ENCODE results near the gene ARAF.

ARAF gene

DNA sequence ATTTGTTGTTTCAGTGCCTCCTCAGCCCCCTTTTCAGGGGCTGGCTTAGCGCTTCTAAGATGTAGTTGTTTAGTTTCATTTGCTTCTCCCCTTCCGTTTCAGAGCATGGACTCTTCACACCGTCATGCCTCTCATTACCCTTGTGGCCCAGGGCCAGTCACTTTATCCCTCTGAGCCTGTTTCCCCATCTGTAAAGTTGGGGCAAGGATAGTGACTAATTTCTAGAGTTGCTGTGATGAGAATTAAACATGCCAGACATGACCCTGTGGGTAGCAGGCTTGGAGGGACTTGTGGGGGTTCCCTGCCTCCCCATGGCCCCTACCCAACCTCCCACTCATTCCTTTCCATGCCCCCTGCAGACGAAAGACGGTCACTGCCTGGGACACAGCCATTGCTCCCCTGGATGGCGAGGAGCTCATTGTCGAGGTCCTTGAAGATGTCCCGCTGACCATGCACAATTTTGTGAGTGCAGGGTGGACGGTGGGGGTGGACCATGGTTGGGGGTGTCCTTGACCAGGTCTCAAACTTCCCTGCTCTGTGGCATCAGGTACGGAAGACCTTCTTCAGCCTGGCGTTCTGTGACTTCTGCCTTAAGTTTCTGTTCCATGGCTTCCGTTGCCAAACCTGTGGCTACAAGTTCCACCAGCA lies 3.6 kb downstream of the ARAF start:
- no peak for DNase-seq

DNA sequence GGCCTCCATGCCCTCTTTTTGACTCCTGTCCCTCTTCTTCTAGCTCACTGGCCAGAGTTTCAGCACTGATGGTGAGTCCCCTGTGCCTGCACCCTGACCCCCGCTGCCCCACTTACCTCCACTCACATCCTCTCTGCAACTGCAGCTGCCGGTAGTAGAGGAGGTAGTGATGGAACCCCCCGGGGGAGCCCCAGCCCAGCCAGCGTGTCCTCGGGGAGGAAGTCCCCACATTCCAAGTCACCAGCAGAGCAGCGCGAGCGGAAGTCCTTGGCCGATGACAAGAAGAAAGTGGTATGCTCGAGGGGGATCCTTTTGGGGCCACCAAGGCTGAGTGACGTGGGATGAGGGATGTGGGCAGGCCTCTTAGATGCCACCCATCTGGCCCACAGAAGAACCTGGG lies 5.8 kb downstream of the ARAF start:
- DNase-seq: no peak

DNA sequence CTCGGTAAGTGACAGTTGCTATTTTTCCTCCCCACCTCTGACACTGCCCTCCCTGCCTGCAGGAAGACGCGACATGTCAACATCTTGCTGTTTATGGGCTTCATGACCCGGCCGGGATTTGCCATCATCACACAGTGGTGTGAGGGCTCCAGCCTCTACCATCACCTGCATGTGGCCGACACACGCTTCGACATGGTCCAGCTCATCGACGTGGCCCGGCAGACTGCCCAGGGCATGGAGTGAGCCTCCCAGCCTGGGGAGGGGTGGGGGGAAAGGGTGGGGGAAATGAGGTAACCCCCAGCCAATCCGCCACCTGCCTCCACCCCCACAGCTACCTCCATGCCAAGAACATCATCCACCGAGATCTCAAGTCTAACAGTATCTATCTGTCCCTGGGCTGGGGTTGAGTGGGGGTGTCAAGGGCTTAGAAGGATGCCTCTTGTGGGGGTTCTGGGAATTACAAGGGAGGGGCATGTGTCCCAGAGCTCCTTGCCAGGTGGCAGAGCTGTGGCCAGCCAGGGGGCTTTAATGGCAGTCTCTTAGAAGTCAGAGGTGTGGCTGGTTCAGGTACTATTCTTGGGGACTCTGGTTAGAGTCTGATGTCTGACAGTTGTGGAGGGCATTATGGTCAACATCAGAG lies 7.8 kb downstream of the ARAF start:
- no peak for DNase-seq

DNA sequence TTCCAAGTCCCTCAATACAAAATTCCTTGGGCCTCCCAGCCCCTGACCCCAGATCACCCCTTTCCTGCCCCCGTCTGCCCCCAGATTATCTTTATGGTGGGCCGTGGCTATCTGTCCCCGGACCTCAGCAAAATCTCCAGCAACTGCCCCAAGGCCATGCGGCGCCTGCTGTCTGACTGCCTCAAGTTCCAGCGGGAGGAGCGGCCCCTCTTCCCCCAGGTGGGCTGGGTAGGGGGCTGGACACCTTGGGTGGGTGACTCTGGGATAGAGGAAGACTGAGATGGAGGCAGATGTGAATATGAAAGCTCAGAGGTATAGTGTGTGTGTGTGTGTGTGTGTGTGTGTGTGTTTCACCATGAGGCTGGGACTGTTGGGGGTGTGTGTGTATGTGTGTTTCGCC lies 9.8 kb downstream of the ARAF start:
- DNase-seq: no peak

DNA sequence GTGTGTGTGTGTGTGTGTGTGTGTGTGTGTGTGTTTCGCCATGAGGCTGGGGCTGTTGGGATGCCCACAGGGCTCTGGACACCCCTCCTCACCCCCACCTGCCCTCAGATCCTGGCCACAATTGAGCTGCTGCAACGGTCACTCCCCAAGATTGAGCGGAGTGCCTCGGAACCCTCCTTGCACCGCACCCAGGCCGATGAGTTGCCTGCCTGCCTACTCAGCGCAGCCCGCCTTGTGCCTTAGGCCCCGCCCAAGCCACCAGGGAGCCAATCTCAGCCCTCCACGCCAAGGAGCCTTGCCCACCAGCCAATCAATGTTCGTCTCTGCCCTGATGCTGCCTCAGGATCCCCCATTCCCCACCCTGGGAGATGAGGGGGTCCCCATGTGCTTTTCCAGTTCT lies 10.2 kb downstream of the ARAF start:
- no peak for DNase-seq

DNA sequence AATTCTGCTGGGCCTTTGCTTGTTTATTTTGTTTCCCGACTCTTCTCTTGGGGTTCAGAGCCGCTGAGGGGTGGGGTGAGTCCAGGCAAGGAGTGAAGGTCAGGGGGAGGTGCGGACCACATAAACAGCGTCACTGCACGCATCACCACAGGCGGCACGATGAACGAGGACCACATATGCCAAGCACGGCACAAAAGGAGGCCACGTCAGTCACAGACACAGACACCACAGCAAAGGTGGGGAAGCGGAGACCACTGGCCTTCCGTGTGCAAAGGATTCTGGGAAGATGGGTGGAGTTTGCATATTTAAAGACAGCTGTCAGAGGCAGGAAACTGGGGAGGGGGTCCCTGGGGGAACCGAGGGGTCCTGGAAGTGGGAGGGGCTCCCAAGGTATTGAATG lies 10.9 kb downstream of the ARAF start:
- DNase-seq: no peak

DNA sequence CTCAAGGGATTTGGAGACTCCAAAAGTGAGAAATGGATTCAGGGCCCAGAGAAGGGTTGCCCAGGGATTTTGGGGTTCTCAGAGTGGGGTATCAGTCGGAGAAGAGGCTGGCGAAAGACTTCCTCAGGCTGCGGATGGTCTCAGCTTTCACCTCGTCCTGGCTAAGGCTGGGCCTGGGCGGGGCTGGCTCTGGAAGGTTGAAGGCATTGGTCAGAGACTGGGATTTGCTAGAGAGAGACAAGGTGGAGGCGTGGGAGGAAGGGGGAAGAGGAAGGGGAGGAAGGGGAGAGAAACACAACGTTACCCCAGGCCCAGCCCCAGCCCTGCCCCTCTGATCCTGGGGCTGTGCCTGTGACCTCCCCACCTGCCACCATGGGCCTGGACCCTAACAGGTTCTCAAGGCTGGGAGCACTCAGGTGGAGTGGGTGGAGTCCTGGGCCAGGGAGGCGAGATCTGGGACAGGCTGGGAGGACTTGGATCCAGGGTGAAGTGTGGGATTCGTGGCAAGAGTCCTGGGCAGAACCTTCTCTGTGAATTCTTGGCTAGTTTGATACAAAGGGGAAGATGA lies 11.9 kb downstream of the ARAF start:
- DNase-seq: no peak

DNA sequence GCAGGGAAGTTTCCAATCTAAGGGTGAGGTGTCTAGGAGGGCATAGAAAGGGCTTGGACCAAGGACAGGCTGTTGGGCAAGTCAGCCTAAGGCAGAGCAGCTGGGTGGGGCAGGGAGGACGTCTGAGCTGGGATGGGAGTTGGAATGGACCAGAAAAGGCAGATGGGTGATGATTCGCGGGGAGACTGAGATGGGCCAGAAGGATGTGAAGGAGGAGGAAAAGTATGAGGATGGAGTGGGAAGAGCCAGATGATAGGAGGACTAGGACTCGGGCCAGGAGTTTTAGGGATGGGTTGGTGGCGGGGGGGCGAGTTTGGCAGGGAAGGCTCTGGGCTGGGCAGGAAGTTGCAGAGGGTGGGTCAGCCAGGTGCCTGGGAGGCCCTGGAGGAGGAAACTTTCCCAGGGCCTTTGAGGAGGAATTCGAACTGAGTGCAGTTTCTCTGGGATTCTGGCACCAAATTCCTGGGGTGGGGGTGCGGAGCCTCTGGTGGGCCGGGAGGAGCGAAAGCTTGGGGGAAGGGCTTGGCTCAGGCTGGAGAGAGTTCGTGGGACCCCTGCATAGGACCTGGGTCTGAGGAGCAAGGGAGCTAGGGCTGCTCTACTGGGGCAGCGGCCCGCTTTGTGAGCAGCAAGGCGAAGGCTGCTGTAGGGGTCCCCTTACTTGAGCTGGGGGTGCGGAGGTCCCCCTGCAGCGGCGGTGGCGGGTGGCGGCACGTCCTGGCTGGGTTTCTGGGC lies 12.5 kb downstream of the ARAF start:
- no peak for DNase-seq

DNA sequence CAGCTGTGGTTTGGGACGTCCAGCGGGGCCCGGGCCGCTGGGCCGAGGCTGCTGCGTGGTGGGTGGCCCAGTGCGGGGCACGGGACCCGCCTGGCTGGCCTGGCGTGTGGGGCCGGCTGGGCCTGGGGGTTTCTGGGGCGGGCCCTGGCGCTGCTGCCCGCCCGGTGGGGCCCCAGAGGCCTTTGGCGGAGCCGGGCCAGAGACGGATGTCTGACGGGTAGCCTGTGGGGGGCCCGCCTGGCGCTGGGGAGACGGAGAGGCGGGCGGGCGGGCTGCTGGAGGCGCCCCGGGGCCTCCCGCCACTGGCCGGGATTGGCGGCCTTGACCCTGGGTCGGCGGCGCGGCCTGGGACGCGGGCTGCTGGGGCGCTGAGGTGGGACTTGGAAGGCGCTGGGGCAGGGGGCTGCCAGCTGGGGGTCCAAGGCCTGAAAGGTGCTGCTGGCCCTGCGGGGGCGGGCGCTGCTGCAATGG lies 13.1 kb downstream of the ARAF start:
- DNase-seq: no peak

DNA sequence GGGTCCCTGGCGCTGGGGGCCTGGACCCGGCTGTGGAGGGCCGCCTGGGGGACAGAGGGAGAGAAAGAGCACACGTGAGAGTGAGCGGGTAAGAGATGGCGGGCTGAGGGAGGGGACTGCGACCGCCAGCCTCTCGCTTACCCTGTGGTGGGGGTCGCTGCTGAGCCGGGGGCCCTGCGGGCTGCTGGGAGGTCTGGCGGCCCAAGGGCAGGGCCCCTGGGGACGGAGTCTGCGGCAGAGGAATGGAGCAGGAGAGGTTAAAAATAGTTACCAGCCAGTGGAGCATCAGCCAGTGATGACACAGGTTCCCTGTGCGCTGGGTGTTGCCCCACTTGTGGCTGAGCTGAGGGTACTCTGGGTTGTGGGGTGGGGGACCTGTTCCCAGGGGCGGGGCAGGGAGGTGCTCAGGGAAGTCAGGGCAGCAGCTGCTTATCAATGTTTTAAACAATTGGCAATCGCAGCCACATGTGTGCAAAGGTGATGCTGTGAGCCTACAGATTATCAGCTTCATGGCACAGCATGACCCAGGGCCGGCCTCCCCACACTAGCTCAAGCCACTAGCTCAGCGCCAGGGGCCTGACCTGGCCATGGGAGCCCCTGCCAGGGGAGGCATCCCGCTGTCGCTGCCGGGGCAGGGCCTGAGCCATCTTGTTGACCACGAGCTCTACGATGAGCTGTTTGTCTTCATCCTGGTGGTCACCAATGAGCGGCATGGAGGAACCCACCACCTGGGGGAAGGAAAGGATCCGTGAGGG lies 13.7 kb downstream of the ARAF start:
- no peak for DNase-seq

DNA sequence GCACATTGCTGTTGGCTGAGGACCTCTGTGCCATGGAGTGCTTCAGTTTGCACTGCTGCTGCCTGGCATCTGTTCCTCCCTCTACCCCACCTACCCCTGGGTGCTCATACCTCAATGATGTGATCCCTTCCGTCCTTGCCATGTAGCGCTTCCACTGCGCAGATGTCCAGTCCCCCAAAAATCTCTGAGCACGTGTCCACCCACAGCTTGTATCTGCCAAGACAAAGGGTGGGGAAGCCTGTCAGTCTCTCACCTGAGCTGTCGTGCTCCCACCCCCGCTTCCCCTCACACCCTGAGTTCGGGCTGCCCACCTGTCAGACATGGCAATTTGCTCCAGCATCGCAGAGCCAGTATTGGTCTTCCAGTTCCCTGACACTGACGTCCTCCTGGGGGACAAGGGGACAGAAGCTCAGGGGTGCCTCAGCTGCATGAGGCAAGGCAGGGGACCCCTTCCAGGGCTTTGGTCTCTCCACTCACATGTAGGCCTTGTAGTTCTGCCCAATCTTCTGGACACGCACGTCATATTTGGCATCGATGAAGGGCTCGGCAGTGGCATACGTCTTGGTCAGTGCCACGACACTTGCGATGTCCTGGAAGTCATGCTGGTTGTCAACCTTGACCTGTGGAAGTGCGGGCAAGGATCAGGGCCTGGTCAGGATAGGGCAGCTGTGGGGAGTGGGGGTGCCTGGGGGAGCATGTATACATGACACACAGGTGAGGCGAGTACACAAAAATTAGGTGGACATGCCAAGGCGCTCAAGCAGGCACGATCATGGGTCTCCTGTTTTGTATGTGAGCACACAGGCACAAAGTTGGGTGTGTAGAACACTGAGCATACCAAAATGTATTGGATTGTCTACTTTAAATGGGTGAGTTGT lies 15.3 kb downstream of the ARAF start:
- DNase-seq: no peak

DNA sequence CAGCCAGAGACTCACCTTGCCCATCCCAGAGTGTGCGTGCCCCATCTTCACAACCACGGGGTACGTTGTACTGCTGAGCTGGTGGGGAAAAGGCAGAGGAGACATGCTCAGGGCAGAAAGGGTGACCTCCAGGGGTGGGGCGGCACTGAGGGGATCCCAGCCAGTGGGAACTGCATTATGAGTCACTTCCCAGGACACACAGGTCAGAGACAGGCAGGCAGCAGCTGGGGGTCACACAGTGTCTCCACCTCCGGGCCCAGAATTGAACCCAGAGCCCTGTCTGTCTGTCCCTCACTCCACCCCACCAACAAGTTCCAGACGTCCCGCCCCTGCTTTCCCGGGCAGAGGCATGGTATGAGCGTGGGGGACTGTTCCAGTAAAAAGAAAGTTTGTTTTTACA lies 16.4 kb downstream of the ARAF start:
- DNase-seq: no peak

DNA sequence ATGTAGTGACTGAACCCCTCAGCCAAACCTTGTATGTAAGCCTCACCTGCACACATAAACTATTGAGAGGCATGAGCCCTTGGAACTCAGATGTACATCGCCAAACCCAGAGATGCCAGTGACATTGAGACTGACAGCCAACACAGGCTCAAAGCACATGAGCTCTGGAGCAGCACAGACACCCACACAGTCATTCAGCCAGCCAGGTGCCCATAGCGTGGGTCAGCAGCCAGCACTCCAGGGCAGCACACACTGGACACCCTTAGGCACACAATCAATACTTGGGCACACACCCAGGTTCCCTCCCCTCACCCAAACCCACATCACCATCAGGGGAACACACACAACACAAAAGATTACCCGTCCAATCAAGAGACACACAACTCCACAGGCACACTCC lies 16.9 kb downstream of the ARAF start:
- no peak for DNase-seq

DNA sequence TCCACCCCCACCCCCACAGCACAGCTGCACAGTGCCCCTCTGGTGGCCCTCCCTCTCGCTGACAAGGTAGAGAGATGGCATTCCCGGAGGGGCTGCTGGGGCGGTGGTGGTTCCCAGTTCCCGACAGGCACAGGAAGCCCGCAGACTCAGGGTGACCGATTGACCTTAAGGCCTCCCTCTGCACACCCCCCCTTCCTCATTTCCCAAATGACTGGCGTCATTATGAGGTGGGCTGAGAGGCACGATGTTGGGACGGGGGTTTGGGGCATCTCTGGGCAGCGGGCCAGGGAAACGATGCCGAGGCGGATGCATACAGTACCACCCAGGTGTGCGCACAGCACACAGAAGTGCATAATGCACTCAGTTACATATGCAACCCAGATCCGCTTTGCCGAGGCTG lies 17.7 kb downstream of the ARAF start:
- DNase-seq: no peak

DNA sequence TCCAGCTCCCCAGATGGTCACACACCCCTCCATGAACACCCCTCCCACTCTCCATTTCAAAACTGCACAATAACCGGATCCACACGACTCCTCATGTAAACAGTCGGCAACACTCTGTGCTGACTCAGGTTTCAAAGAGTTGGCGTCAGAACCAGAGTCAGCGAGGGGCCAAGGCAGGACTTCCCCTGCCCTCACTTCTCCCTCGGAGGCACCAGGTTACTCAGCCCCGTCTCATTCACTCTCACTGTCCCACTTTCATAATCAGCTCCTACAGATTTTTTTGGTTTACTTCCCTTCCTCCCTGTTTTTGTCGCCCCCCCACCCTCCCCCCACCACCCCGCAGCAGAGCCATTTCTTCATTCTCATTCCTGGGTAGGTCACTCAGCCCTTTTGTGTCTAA lies 18.5 kb downstream of the ARAF start:
- no peak for DNase-seq

DNA sequence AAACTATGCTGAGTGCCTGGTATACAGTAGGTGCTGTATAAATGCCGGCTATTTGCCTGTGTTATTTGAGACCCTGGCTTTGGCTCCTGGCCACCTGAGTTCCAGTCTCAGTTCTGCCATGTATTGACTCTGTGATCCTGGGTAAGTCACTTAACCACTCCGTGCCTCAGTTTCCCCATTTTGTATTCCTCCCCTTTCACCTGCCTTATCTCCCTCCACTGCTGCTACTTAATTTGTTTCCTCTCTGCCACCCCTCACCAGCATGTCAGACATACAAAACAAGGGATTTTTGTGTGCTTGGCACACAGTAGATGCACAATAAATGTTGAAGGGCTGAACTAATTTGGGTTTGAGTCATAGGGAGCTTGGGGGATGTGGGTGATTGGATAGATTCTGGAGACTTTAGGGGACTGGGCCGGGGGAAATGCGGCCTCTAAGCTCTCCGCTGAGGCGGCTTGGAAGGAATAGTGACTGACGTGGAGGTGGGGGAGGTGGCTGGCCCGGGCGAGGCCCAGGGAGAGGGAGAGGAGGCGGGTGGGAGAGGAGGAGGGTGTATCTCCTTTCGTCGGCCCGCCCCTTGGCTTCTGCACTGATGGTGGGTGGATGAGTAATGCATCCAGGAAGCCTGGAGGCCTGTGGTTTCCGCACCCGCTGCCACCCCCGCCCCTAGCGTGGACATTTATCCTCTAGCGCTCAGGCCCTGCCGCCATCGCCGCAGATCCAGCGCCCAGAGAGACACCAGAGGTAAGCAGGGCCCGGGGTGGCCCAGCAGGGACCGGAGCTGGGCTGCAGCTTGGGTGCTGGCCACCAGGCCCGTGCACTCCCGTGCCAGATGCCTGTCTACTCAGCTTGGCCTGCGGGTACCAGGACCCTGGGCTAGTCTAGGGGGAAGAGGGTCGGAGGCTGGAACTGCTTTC lies 21.0 kb downstream of the ARAF start, which contains the start of gene TIMP1:
Gene TIMP1, plus strand, starts transcription at position 706 of the 917 bp plus-strand sequence. CDS start 980 bp downstream, outside the sequence.
- DNase-seq: no peak

DNA sequence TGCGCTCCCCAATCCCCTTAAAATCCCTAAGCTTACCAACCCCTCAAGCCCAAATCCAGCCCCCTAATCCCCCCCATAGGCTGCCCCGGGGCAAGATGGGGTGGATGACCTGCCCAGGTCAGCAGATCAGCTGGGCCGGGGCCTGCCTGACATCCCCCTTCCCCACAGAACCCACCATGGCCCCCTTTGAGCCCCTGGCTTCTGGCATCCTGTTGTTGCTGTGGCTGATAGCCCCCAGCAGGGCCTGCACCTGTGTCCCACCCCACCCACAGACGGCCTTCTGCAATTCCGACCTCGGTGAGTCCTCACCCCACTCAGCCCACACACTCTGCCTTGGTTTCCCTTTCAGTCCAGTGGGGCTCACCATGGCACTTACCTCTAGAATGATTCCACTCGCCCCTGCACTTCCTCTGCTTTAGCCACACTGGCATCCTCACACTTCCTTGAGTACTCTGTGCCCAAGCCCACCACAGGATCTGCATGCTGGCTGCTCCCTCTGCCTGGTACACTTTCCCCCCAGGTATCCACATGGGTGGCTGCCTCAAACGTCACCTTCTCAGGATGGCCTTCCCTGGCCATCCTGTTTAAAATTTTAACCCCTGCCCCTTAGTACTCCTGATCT lies 22.3 kb downstream of the ARAF start:
- DNase-seq: no peak

DNA sequence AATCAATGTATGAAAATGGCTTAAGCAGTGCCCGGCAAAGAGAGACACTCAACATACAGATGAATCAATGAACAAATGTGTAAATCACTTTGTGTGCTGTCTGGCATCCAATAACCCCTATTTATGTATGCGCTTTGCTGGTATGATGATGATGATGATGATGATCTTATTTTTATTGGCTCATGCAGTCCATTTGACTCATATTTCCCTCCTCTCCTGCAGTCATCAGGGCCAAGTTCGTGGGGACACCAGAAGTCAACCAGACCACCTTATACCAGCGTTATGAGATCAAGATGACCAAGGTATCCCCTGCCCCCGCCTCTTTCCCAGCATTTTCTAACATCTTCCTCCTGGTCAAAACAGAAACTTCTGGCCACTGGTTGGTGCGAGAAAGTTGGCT lies 23.7 kb downstream of the ARAF start:
- no peak for DNase-seq

DNA sequence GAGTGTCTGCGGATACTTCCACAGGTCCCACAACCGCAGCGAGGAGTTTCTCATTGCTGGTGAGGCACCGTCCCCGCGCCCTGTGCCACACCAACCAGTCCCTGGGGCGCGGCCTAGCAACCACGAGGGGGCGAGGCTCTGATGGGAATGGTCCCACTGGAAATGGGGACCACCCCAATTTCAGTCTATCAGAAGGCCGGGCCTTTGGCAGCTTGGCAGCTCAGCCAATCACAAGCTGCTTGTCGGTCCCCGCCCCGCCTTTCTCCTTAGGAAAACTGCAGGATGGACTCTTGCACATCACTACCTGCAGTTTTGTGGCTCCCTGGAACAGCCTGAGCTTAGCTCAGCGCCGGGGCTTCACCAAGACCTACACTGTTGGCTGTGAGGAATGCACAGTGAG lies 24.3 kb downstream of the ARAF start:
- DNase-seq: no peak

DNA sequence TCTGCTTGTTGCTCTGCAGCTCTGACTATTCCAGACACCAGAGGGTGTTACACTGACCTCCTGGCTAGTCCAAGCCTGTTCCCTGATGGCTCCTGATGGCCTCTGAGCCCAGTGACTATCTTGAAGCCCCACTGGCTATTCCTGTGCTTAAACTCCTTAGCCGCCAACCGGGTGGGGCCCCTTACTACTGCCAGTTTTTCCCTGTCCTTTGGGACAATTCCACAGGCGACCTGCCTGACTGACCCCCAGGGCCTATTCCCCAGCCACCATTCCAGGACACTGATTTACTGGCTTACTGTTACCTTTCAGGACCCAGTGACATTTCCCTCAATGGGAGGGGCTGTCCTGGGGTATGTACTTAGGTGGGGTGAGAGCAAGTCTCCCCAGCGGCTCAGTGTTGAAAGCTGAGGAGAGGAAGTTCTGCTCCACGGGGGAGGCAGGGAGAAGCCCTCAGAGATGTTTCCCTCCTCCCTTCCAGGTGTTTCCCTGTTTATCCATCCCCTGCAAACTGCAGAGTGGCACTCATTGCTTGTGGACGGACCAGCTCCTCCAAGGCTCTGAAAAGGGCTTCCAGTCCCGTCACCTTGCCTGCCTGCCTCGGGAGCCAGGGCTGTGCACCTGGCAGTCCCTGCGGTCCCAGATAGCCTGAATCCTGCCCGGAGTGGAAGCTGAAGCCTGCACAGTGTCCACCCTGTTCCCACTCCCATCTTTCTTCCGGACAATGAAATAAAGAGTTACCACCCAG lies 25.2 kb downstream of the ARAF start:
- no peak for DNase-seq
